Type B pancreatic cell (in vitro differentiated cells): ENCODE results near the gene PRDM16. TPM values are rescaled to one million over a fixed set of nuclear protein-coding genes. Genes with fewer than 3 reads are reported as not detected.

Experiments
- DNase-seq: peaks from one replicate; pipeline ENCODE4 v3.0.0; 2021; ENCODE audit warnings: mixed read lengths; ENCODE audit not compliant: unreplicated experiment; ENCODE audit errors: extremely low spot score
- H3K27ac Mint-ChIP-seq: 2 replicates; pipeline ENCODE4 v1.8.0; 2021; ENCODE audit warnings: mild to moderate bottlenecking, mixed read lengths
- H3K27me3 Mint-ChIP-seq: 2 replicates; pipeline ENCODE4 v1.8.0; 2021; ENCODE audit warnings: mixed read lengths
- H3K36me3 Mint-ChIP-seq: 2 replicates; pipeline ENCODE4 v1.8.0; 2021; ENCODE audit warnings: mixed read lengths
- H3K4me1 Mint-ChIP-seq: one replicate; pipeline ENCODE4 v1.8.0; 2021; ENCODE audit warnings: mixed read lengths; ENCODE audit not compliant: unreplicated experiment
- H3K4me3 Mint-ChIP-seq: 2 replicates; pipeline ENCODE4 v1.8.0; 2021; ENCODE audit warnings: mild to moderate bottlenecking, mixed read lengths
- H3K9me3 Mint-ChIP-seq: 2 replicates; pipeline ENCODE4 v1.8.0; 2021; ENCODE audit warnings: mixed read lengths
- total RNA-seq: library from RNA; stranded (reverse); gene quantifications from 2 replicates; pipeline ENCODE4 v1.2.1, GENCODE V29; 2021; ENCODE audit warnings: low replicate concordance
- TF ChIP-seq, protein P1 (sequence below): fragments of 200-600 bp; sonication (generic); conservative IDR thresholded peaks from 2 replicates; pipeline ENCODE4 v1.5.0; 2021; ENCODE audit warnings: antibody characterized with exemption, mild to moderate bottlenecking

PRDM16 gene
- total RNA-seq, 1 donor from 2014 or later: 23.6 TPM

DNA sequence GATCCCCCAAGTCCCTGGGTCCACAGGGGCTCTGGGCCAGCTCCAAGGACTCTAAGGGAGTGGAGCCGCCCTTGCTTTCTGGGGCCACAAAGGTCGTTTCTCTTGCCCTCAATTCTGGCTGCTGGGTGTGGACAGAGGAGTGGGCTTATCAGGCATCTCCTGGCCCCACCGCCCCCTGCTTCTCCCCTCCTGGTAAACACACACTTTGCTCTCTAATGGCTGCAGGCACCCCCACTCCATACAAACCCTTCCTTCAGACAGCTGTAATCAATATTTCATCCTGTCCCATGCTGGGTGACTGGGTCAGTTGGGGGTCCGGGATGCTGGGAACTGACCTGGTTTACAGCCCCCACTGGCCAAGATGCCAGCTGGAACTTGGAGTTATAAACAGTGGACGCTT is 67.5 kb downstream of the PRDM16 start:
- TF ChIP-seq, protein P1, sequence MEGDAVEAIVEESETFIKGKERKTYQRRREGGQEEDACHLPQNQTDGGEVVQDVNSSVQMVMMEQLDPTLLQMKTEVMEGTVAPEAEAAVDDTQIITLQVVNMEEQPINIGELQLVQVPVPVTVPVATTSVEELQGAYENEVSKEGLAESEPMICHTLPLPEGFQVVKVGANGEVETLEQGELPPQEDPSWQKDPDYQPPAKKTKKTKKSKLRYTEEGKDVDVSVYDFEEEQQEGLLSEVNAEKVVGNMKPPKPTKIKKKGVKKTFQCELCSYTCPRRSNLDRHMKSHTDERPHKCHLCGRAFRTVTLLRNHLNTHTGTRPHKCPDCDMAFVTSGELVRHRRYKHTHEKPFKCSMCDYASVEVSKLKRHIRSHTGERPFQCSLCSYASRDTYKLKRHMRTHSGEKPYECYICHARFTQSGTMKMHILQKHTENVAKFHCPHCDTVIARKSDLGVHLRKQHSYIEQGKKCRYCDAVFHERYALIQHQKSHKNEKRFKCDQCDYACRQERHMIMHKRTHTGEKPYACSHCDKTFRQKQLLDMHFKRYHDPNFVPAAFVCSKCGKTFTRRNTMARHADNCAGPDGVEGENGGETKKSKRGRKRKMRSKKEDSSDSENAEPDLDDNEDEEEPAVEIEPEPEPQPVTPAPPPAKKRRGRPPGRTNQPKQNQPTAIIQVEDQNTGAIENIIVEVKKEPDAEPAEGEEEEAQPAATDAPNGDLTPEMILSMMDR: no peak
- H3K36me3 Mint-ChIP-seq: no peaks in the 10 kb centered on the region
- no peak overlapping the region for H3K4me3 Mint-ChIP-seq
- no peaks in the 10 kb centered on the region for H3K9me3 Mint-ChIP-seq
- H3K27me3 Mint-ChIP-seq: peaks cover 41% of the 10 kb centered on the region
- peaks cover 60% of the 10 kb centered on the region for H3K4me1 Mint-ChIP-seq
- no peak overlapping the region for H3K27ac Mint-ChIP-seq
- DNase-seq: no peak

DNA sequence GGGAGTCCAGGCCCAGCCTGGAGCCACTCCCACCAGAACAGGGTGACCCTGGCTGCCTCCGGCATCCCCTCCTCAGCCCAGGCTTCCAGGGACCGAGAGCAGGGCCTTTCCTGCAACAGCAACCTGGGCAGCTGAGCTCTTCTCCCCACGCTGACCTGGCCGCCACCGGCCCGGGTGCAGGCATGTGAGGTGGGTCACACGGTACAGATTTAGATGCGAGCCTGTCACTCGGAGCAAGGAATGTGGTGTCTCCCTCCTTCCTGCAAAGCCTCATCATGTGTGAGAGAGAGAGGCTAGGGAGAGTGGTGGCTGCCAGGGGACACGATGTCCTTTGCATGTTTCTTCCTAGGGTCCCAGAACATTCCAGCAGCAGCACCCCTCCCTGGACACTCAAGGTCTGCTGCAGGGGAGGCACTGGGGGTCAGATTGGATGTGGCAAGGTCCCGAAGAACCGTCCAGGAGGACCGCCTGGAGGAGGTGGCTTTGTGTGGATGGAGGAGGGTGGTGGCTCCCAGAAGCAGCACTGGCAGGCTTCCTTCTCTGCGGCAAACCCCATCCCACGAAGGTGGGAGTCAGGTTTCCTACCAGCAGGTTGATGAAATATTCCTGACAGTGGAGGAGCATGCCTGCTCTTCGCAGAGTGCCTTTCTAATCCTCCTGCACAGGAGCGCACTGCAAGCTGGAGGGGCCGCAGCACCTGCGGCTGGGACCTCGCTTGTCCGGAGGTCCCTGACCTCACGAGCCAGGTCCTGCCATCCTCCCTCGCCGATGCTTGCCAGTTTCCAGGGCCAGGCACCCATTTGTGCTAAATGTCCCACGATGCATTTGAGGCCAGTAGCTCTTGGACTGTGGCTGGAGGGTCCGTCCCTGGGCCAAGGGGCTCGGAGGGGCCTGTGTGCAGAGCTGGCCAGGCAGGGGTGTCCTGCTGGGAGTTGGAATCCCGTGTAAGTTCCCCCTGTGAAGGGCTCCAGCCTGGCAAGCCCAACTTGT is 68.4 kb downstream of the PRDM16 start:
- H3K4me1 Mint-ChIP-seq: peaks cover 56% of the 10 kb centered on the region

DNA sequence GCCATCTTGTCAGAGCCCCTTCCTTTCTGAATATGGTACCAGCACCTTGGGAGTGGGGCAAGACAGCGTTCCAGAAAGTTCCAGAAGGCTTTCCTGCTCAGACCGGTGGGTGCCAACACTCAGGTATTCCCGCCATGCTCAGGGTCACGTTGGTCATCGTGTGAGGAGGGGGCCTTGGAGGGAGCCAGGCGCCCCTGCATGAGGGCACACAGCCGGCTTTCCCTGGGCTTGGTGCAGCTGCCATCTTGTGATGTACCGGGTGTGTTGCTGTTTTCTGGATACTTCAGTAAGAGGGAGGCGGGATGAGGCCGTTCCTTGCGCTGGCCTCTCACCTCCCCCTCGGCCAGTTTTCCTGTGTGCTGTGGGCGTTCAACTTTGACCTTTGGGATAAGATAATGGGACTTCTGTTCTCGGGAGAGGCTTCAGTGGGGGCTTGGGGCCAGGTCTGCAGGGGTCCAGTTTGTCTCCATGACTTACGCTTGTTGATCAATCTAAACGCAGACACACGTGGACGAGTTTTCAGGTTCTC is 69.7 kb downstream of the PRDM16 start:
- no peaks in the 10 kb centered on the region for H3K9me3 Mint-ChIP-seq
- H3K36me3 Mint-ChIP-seq: no peaks in the 10 kb centered on the region
- peaks cover 46% of the 10 kb centered on the region for H3K4me1 Mint-ChIP-seq
- H3K27ac Mint-ChIP-seq: peak overlapping the region; percentile 29
- no peak for DNase-seq
- H3K27me3 Mint-ChIP-seq: peaks cover 44% of the 10 kb centered on the region
- TF ChIP-seq, protein P1: no peak
- no peak overlapping the region for H3K4me3 Mint-ChIP-seq

More for the DNA sequence above, 68.4 kb downstream of the PRDM16 start:
- Mint-ChIP-seq H3K27ac (no peak overlapping the region), H3K4me3 (no peak overlapping the region), H3K9me3 (no peaks in the 10 kb centered on the region), H3K27me3 (peaks cover 46% of the 10 kb centered on the region), H3K36me3 (no peaks in the 10 kb centered on the region)
- no peak for DNase-seq
- TF ChIP-seq, protein P1: no peak

GRCh38 chr1:3139451-3139852 is 70.4 kb downstream of the PRDM16 start:
- TF ChIP-seq, protein P1: no peak
- no peaks in the 10 kb centered on the region for H3K9me3 Mint-ChIP-seq
- H3K27ac Mint-ChIP-seq: no peak overlapping the region
- peaks cover 41% of the 10 kb centered on the region for H3K27me3 Mint-ChIP-seq
- DNase-seq: no peak
- H3K4me1 Mint-ChIP-seq: peaks cover 42% of the 10 kb centered on the region
- peak overlapping the region; percentile 68 for H3K4me3 Mint-ChIP-seq
- H3K36me3 Mint-ChIP-seq: no peaks in the 10 kb centered on the region

DNA sequence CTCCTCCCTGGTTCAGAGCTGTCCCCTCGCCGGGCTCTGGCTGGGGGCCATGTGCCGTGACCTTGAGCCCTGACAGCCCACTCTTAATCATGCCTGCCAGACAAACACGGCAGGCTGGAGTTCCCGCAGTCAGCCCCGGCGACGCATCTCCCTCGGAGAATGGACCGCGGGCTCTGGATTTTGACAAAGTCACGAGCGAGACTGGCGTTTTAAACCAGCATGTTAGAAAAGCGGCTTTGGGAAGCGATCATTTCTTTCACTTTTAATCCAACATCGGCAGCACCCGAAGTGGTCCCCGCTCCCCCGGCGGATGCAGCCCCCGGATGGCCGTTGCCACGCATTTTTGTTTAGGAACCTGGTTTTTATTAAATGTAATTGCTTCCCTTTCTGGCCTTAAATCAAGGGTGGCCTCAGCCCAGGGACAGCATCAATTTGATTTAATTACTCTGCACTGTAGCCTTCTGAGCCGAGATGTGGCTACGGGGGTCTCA is 70.9 kb downstream of the PRDM16 start:
- H3K4me1 Mint-ChIP-seq: peaks cover 42% of the 10 kb centered on the region
- peaks cover 41% of the 10 kb centered on the region for H3K27me3 Mint-ChIP-seq
- H3K4me3 Mint-ChIP-seq: peak overlapping the region; percentile 68
- no peak overlapping the region for H3K27ac Mint-ChIP-seq
- TF ChIP-seq, protein P1: no peak
- DNase-seq: no peak
- H3K9me3 Mint-ChIP-seq: no peaks in the 10 kb centered on the region
- H3K36me3 Mint-ChIP-seq: no peaks in the 10 kb centered on the region
